AG04449 (cell line): ENCODE measurements around the gene CLIC1.
A peak's percentile ranks its signal among the peaks of the same experiment; 100 is the strongest.

ENCODE experiments used
- CTCF ChIA-PET: fragments of 350-600 bp; formaldehyde crosslinking; extraction: SDS; loops from one replicate; lab custom pipeline; 2021; ENCODE audit warnings: antibody characterized with exemption; lab: Yijun Ruan, JAX
- POLR2A ChIA-PET: fragments of 400-600, 350-600 bp; formaldehyde crosslinking; extraction: SDS; loops from one replicate; lab custom pipeline; 2020; ENCODE audit warnings: antibody characterized with exemption, inconsistent platforms; lab: Yijun Ruan, JAX
- DNase-seq: peaks from one replicate; pipeline ENCODE4 v3.0.0-alpha.2; 2010; ENCODE audit warnings: low read depth, low spot score
- H3K4me3 ChIP-seq: 2 replicates; pipeline ENCODE4 v1.5.1; 2011; ENCODE audit warnings: low read depth, mild to moderate bottlenecking, control low read depth, low read length
- TF ChIP-seq, protein P1 (sequence below): IDR thresholded peaks from one replicate; pipeline ENCODE4 v1.5.1; 2011; ENCODE audit warnings: mild to moderate bottlenecking, moderate library complexity, low read length, control low read depth, inconsistent platforms; ENCODE audit not compliant: insufficient read depth; ENCODE audit errors: missing control alignments

The CLIC1 gene

DNA sequence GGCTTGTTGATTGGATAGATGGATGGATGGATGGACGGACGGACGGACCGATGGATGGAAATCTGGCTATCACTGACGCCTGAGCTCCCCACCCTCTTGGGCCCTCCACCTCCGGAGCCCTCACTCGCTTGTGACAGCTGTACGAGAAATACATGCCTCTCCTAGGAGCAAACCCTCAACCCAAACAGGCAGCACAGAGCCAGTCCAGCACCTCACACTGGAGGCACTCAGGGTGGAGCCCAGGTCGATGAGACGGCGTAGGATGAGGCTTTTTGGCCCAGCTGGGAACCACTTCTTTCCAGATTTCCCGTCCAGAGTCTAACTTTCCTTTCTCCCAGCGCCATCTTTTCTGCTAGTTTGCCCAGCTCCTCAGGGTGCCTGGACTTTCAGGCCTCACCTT lies 52.7 kb downstream of the CLIC1 start:
- H3K4me3 ChIP-seq = no peak overlapping the region
- POLR2A ChIA-PET = interaction anchor here (1.4 kb wide), 1 partner anchor 143 kb away, joined by 5 read pairs; no protein-coding TSS in a partner anchor
- TF ChIP-seq, protein P1, sequence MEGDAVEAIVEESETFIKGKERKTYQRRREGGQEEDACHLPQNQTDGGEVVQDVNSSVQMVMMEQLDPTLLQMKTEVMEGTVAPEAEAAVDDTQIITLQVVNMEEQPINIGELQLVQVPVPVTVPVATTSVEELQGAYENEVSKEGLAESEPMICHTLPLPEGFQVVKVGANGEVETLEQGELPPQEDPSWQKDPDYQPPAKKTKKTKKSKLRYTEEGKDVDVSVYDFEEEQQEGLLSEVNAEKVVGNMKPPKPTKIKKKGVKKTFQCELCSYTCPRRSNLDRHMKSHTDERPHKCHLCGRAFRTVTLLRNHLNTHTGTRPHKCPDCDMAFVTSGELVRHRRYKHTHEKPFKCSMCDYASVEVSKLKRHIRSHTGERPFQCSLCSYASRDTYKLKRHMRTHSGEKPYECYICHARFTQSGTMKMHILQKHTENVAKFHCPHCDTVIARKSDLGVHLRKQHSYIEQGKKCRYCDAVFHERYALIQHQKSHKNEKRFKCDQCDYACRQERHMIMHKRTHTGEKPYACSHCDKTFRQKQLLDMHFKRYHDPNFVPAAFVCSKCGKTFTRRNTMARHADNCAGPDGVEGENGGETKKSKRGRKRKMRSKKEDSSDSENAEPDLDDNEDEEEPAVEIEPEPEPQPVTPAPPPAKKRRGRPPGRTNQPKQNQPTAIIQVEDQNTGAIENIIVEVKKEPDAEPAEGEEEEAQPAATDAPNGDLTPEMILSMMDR = no peak
- DNase-seq = no peak
- CTCF ChIA-PET = interaction anchor here (1.5 to 2.4 kb wide), 2 partner anchors 124 to 268 kb away, joined by 3 to 9 read pairs; partner anchors contain the start of gene LSM2

- H3K4me3 ChIP-seq = peak overlapping the region; percentile 58
- TF ChIP-seq, protein P1 = peak; percentile 21
- DNase-seq = no peak
- CTCF ChIA-PET = interaction anchor here (0.6 to 4.9 kb wide), 23 partner anchors 10 to 275 kb away, joined by 3 to 60 read pairs (median 6); partner anchors contain the start of genes ABHD16A, C6orf47, GPANK1 and HSPA1B
- POLR2A ChIA-PET = interaction anchor here (0.6 kb wide), 1 partner anchor 66 kb away, joined by 4 read pairs; no protein-coding TSS in a partner anchor
Observed at GRCh38 chr6:31681135-31681671, 55.1 kb downstream of the CLIC1 start.
